Mesenchymal stem cell (in vitro differentiated cells and primary cell): Measurements from ENCODE around the gene PSMD1.
"Not testable (repeated sequence)": the region's sequence is repeated elsewhere in the genome, so short reads cannot be mapped to it uniquely, and the experiment has no call there.

Experiments
- DNase-seq: peaks from one replicate; pipeline ENCODE4 v3.0.0-alpha.2; 2013
- H2AFZ ChIP-seq: one replicate; pipeline ENCODE4 v1.6.1; 2013; ENCODE audit warnings: low read depth, mild to moderate bottlenecking, control low read depth, inconsistent platforms, low read length, moderate library complexity
- H2AK5ac ChIP-seq: 2 replicates; pipeline ENCODE4 v1.6.1; 2013; ENCODE audit warnings: low read length, moderate library complexity, mild to moderate bottlenecking, inconsistent platforms; ENCODE audit not compliant: severe bottlenecking
- H2BK120ac ChIP-seq: one replicate; pipeline ENCODE4 v1.6.1; 2013; ENCODE audit warnings: low read depth, mild to moderate bottlenecking, inconsistent platforms, low read length, moderate library complexity
- H2BK12ac ChIP-seq, 2 experiments: one replicate each; pipeline ENCODE4 v1.6.1; 2013; ENCODE audit warnings: inconsistent platforms in 2 of 2, low read length in 2 of 2, mild to moderate bottlenecking in 2 of 2, moderate library complexity in 2 of 2, control low read depth in 1 of 2
- H2BK15ac ChIP-seq: one replicate; pipeline ENCODE4 v1.6.1; 2013; ENCODE audit warnings: mild to moderate bottlenecking, low read depth, inconsistent platforms; ENCODE audit not compliant: poor library complexity, severe bottlenecking
- H2BK5ac ChIP-seq: 2 replicates; pipeline ENCODE4 v1.6.1; 2013; ENCODE audit warnings: low read depth, mild to moderate bottlenecking, low read length, control low read depth, inconsistent platforms; ENCODE audit not compliant: poor library complexity, severe bottlenecking
- H3K14ac ChIP-seq, 2 experiments: one replicate each; pipeline ENCODE4 v1.6.1; 2013; ENCODE audit warnings: inconsistent platforms in 2 of 2, low read length in 2 of 2, control low read depth in 1 of 2, mild to moderate bottlenecking in 1 of 2, moderate library complexity in 1 of 2
- H3K18ac ChIP-seq, 2 experiments: one replicate each; pipeline ENCODE4 v1.6.1; 2013; ENCODE audit warnings: inconsistent platforms in 2 of 2, low read length in 2 of 2, control low read depth in 1 of 2, low read depth in 1 of 2, mild to moderate bottlenecking in 1 of 2
- H3K23ac ChIP-seq, 2 experiments: one replicate each; pipeline ENCODE4 v1.6.1; 2013; ENCODE audit warnings: inconsistent platforms in 2 of 2, low read length in 2 of 2, mild to moderate bottlenecking in 2 of 2, moderate library complexity in 2 of 2, control low read depth in 1 of 2
- H3K27ac ChIP-seq: 2 replicates; pipeline ENCODE4 v1.5.1; 2013; ENCODE audit warnings: mild to moderate bottlenecking, moderate library complexity, low read length, control low read depth, inconsistent platforms; ENCODE audit not compliant: poor library complexity, severe bottlenecking
- H3K27me3 ChIP-seq, 2 experiments: 2 replicates each; pipeline versions ENCODE4 v1.6.1 to v1.7.0; 2013; ENCODE audit warnings: low read length in 2 of 2, mild to moderate bottlenecking in 2 of 2, moderate library complexity in 2 of 2, control low read depth in 1 of 2, inconsistent platforms in 1 of 2; ENCODE audit not compliant: control insufficient read depth in 1 of 2, insufficient read depth in 1 of 2
- H3K36me3 ChIP-seq, 2 experiments: 2 replicates each; pipeline versions ENCODE4 v1.6.1 to v1.7.0; 2013; ENCODE audit warnings: low read length in 2 of 2, control low read depth in 1 of 2, inconsistent platforms in 1 of 2, low read depth in 1 of 2, mild to moderate bottlenecking in 1 of 2; ENCODE audit not compliant: insufficient read depth in 2 of 2, control insufficient read depth in 1 of 2
- H3K4ac ChIP-seq, 2 experiments: one replicate each; pipeline ENCODE4 v1.6.1; 2013; ENCODE audit warnings: inconsistent platforms in 2 of 2, low read length in 2 of 2, mild to moderate bottlenecking in 2 of 2, moderate library complexity in 2 of 2, control low read depth in 1 of 2, low read depth in 1 of 2
- H3K4me1 ChIP-seq: 2 replicates; pipeline ENCODE4 v1.6.1; 2013; ENCODE audit warnings: low read depth, low read length, control low read depth; ENCODE audit not compliant: control insufficient read depth, insufficient read depth
- H3K4me2 ChIP-seq: 2 replicates; pipeline ENCODE4 v1.6.1; 2013; ENCODE audit warnings: low read length, mild to moderate bottlenecking, inconsistent platforms; ENCODE audit not compliant: poor library complexity, severe bottlenecking
- H3K4me3 ChIP-seq, 2 experiments: 2 replicates each; pipeline versions ENCODE4 v1.5.1 to v1.7.0; 2013; ENCODE audit warnings: low read length in 2 of 2, mild to moderate bottlenecking in 2 of 2, control low read depth in 1 of 2, low read depth in 1 of 2; ENCODE audit not compliant: insufficient read depth in 1 of 2
- H3K79me1 ChIP-seq: replicated peaks from 2 replicates; pipeline ENCODE4 v1.6.1; 2013; ENCODE audit warnings: mild to moderate bottlenecking, control low read depth, low read length, inconsistent platforms; ENCODE audit not compliant: poor library complexity, severe bottlenecking
- H3K9ac ChIP-seq: 2 replicates; pipeline ENCODE4 v1.7.0; 2013; ENCODE audit warnings: mild to moderate bottlenecking, low read length, moderate library complexity
- H3K9me3 ChIP-seq: 2 replicates; pipeline ENCODE4 v1.7.0; 2013; ENCODE audit warnings: mild to moderate bottlenecking, low read length; ENCODE audit not compliant: control insufficient read depth
- H4K8ac ChIP-seq: one replicate; pipeline ENCODE4 v1.6.1; 2013; ENCODE audit warnings: inconsistent platforms, mild to moderate bottlenecking, low read length, moderate library complexity
- H4K91ac ChIP-seq: one replicate; pipeline ENCODE4 v1.6.1; 2013; ENCODE audit warnings: mild to moderate bottlenecking, low read length, inconsistent platforms
- WGBS: methylation state at CpG from one replicate; pipeline ENCODE4 v1.1.7; 2013; ENCODE audit warnings: mixed read lengths; 5-methylcytosine and 5-hydroxymethylcytosine counted together

Gene PSMD1

GRCh38 chr2:231017231-231017598, 39.5 kb upstream of the PSMD1 start:
- Histone ChIP-seq H2BK5ac (no peak overlapping the region), H3K14ac (no peak overlapping the region), H2BK120ac (no peak overlapping the region), H3K23ac (no peak overlapping the region), H3K27ac (no peak overlapping the region), H3K79me1 (no peaks in the 10 kb centered on the region), H3K36me3 (no peaks in the 10 kb centered on the region), H3K4me3 (no peak overlapping the region), H3K4me2 (no peak overlapping the region), H3K27me3 (peaks cover 59 to 61% of the 10 kb centered on the region in 2 experiments), H3K4me1 (no peaks in the 10 kb centered on the region), H4K8ac (no peak overlapping the region), H2AK5ac (no peak overlapping the region), H2AFZ (no peak overlapping the region), H2BK15ac (no peak overlapping the region), H2BK12ac (no peak overlapping the region), H3K9ac (no peak overlapping the region), H3K4ac (no peak overlapping the region), H3K9me3 (no peaks in the 10 kb centered on the region), H4K91ac (no peak overlapping the region), H3K18ac (no peak overlapping the region)
- DNase-seq = no peak
- 77% methylated on average over 4 of the region's 4 CpGs for WGBS

DNA sequence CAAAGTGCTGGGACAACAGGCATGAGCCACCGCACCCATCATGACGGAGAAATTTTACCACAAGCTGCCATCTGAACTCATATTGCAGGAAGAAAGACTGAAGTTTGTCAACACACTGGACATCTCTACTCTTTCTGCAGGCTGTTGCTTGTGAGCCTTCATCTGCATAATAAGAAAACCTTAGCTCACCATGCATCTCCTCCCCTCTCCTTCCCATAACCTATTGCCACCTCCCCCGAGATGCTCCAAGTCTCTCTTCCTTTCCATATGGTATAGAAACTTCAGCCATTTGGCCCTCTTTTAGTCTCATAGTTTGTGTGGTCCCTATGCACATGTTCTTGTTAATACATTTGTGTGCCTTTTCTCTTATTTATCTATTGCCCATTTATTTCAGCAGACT, 38.5 kb upstream of the PSMD1 start:
- H3K23ac ChIP-seq = no peak overlapping the region
- no peak overlapping the region for H4K91ac ChIP-seq
- no peak overlapping the region for H2BK15ac ChIP-seq
- H3K14ac ChIP-seq = no peak overlapping the region
- no peak overlapping the region for H2AFZ ChIP-seq
- no peaks in the 10 kb centered on the region for H3K4me1 ChIP-seq
- no peak overlapping the region for H3K9ac ChIP-seq
- no peaks in the 10 kb centered on the region for H3K36me3 ChIP-seq
- no peak overlapping the region for H3K18ac ChIP-seq
- DNase-seq = no peak
- no peak overlapping the region for H3K4me3 ChIP-seq
- H3K79me1 ChIP-seq = no peaks in the 10 kb centered on the region
- H2BK120ac ChIP-seq = no peak overlapping the region
- peaks cover 49 to 51% of the 10 kb centered on the region in 2 experiments for H3K27me3 ChIP-seq
- 97% methylated on average over 3 of the region's 3 CpGs for WGBS
- no peak overlapping the region for H3K4ac ChIP-seq
- no peak overlapping the region for H2AK5ac ChIP-seq
- no peak overlapping the region for H4K8ac ChIP-seq
- no peak overlapping the region for H2BK12ac ChIP-seq
- no peak overlapping the region for H2BK5ac ChIP-seq
- H3K9me3 ChIP-seq = no peaks in the 10 kb centered on the region
- H3K27ac ChIP-seq = no peak overlapping the region
- no peak overlapping the region for H3K4me2 ChIP-seq

DNA sequence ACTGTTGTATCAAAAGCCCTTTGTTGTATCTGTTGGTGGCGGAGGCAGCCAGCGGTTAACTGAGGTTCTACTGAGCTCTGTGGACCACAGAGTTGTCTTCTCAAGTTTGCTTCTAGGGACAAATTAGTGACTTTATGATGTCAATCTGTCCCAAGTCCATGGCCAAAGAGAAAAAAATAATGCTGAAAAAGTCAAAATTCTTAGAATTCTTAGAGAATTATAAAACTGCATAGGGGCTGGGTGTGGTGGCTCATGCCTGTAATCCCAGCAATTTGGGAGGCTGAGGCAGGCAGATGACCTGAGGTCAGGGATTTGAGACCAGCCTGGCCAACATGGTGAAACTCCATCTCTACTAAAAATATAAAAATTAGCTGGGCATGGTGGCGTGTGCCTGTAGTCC, 31.6 kb upstream of the PSMD1 start:
- WGBS = 86% methylated on average over 3 of the region's 3 CpGs
- H3K36me3 ChIP-seq, H2BK120ac ChIP-seq, H2BK15ac ChIP-seq, H2AK5ac ChIP-seq, H3K18ac ChIP-seq, H3K9me3 ChIP-seq, H3K9ac ChIP-seq, H3K79me1 ChIP-seq, H2BK12ac ChIP-seq, H2AFZ ChIP-seq, H4K8ac ChIP-seq, H4K91ac ChIP-seq, H3K4ac ChIP-seq, H3K4me3 ChIP-seq, H3K4me1 ChIP-seq, H2BK5ac ChIP-seq, H3K23ac ChIP-seq, H3K27ac ChIP-seq, H3K4me2 ChIP-seq, H3K14ac ChIP-seq, DNase-seq: not testable (repeated sequence)
- H3K27me3 ChIP-seq = peaks cover 21 to 28% of the 10 kb centered on the region in 2 experiments

GRCh38 chr2:231028889-231029288, 27.8 kb upstream of the PSMD1 start:
- H3K27ac ChIP-seq = no peak overlapping the region
- H2BK12ac ChIP-seq = no peak overlapping the region
- no peak overlapping the region for H3K4me2 ChIP-seq
- no peak overlapping the region for H4K91ac ChIP-seq
- DNase-seq = no peak
- no peaks in the 10 kb centered on the region for H3K79me1 ChIP-seq
- no peak overlapping the region for H3K9ac ChIP-seq
- H3K4ac ChIP-seq = no peak overlapping the region
- peaks cover 2% of the 10 kb centered on the region for H3K4me1 ChIP-seq
- no peak overlapping the region for H2AFZ ChIP-seq
- H2BK120ac ChIP-seq = no peak overlapping the region
- H3K27me3 ChIP-seq = peaks cover 39 to 49% of the 10 kb centered on the region in 2 experiments
- H2AK5ac ChIP-seq = no peak overlapping the region
- H3K23ac ChIP-seq = no peak overlapping the region
- H2BK15ac ChIP-seq = no peak overlapping the region
- no peak overlapping the region for H2BK5ac ChIP-seq
- no peak overlapping the region for H4K8ac ChIP-seq
- no peaks in the 10 kb centered on the region for H3K36me3 ChIP-seq
- no peak overlapping the region for H3K18ac ChIP-seq
- no peak overlapping the region for H3K4me3 ChIP-seq
- H3K14ac ChIP-seq = no peak overlapping the region
- H3K9me3 ChIP-seq = no peaks in the 10 kb centered on the region
